GM12878 (cell line): ENCODE measurements around the gene ARRB2.
"Not testable (repeated sequence)": the region's sequence is repeated elsewhere in the genome, so short reads cannot be mapped to it uniquely, and the experiment has no call there.

ENCODE experiments used
- CTCF ChIP-seq, 3 experiments: IDR thresholded peaks in 2 of 3; conservative IDR thresholded peaks in 1 of 3; 2 replicates each; pipeline ENCODE4 v1.5.1; 2011; ENCODE audit warnings: low read depth in 3 of 3, low read length in 3 of 3, mild to moderate bottlenecking in 3 of 3, control low read depth in 2 of 3, moderate library complexity in 2 of 3, inconsistent platforms in 1 of 3, mixed read lengths in 1 of 3; ENCODE audit not compliant: control insufficient read depth in 2 of 3, insufficient read depth in 1 of 3; ENCODE audit errors: extremely low read depth in 1 of 3
- ELK1 ChIP-seq: IDR thresholded peaks from 2 replicates; pipeline ENCODE4 v1.6.1; 2012; ENCODE audit warnings: low read depth, low read length, improper control_type of control experiment
- GATAD2B ChIP-seq: fragments of 450-650 bp; conservative IDR thresholded peaks from 2 replicates; pipeline ENCODE4 v1.6.1; 2017; ENCODE audit warnings: low read depth, mild to moderate bottlenecking, moderate library complexity
- NFYA ChIP-seq: IDR thresholded peaks from 2 replicates; pipeline ENCODE4 v1.6.1; 2011; ENCODE audit warnings: low read depth, mild to moderate bottlenecking, low read length, improper control_type of control experiment, borderline replicate concordance
- REST ChIP-seq: IDR thresholded peaks from 2 replicates; pipeline ENCODE4 v1.6.1; 2012; ENCODE audit warnings: mild to moderate bottlenecking, low read depth, low read length
- SIX5 ChIP-seq: IDR thresholded peaks from 2 replicates; pipeline ENCODE4 v1.6.1; 2011; ENCODE audit warnings: mild to moderate bottlenecking, low read depth, low read length, moderate library complexity; ENCODE audit not compliant: severe bottlenecking
- SRF ChIP-seq, 2 experiments: IDR thresholded peaks; 2 replicates each; pipeline ENCODE4 v1.6.1; 2011; ENCODE audit warnings: low read depth in 2 of 2, low read length in 2 of 2, mild to moderate bottlenecking in 1 of 2, moderate library complexity in 1 of 2
- YY1 ChIP-seq: IDR thresholded peaks from 2 replicates; pipeline ENCODE4 v1.6.1; 2011; ENCODE audit warnings: low read depth, mild to moderate bottlenecking, low read length
- ZZZ3 ChIP-seq: IDR thresholded peaks from 2 replicates; pipeline ENCODE4 v1.6.1; 2011; ENCODE audit warnings: low read depth; ENCODE audit not compliant: control insufficient read depth, insufficient read length

DNA sequence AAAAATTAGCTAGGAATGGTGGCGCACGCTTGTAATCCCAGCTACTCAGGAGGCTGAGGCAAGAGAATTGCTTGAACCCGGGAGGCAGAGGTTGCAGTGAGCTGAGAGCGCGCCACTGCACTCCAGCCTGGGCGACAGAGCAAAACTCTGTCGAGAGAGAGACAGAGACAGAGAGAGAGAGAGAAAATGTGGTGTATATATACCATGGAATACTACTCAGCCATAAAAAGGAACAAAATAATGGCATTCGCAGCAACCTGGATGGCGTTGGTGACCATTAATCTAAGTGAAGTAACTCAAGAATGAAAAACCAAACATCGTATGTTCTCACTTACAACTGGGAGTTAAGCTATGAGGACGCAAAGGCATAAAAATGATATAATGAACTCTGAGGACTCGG lies 20.6 kb upstream of the ARRB2 start:
- TF ChIP-seq ZZZ3; SRF (IDR thresholded peaks at IDR 0.05; ENCODE audit: low read depth in 2 of 2, low read length in 2 of 2); GATAD2B; REST; YY1; ELK1; NFYA; SIX5; CTCF (IDR thresholded peaks at IDR 0.05 in 2 of 3, conservative IDR thresholded peaks at IDR 0.05 in 1 of 3; ENCODE audit: control insufficient read depth in 2 of 3, extremely low read depth in 1 of 3, insufficient read depth in 1 of 3, low read depth in 3 of 3, low read length in 3 of 3): not testable (repeated sequence)
